CD4-positive, CD25-positive, alpha-beta regulatory T cell (primary cell): Measurements from ENCODE around the gene TTC7B. TPM values are rescaled to one million over a fixed set of nuclear protein-coding genes. Genes with fewer than 3 reads are reported as not detected.

ENCODE experiments used
- ATAC-seq, 2 donors: fragments of 150-1000 bp; cut with Tn5 transposase; one replicate each; pipeline ENCODE4 v1.10.0; 2021; ENCODE audit warnings: low read depth in 2 of 2, moderate number of reproducible peaks in 2 of 2, moderate library complexity in 1 of 2
- DNase-seq, 3 donors: peaks; one replicate each; pipeline versions ENCODE4 v3.0.0 to v3.0.0-alpha.2; 2012 to 2022; ENCODE audit warnings: mixed read lengths in 1 of 3
- H3K27ac ChIP-seq: one replicate; pipeline ENCODE4 v1.7.0; 2013; ENCODE audit warnings: mild to moderate bottlenecking, low read length; ENCODE audit not compliant: insufficient read depth, poor library complexity, severe bottlenecking
- H3K27me3 ChIP-seq: one replicate; pipeline ENCODE4 v1.7.0; 2013; ENCODE audit warnings: low read length; ENCODE audit not compliant: control insufficient read depth, insufficient read depth
- H3K36me3 ChIP-seq: one replicate; pipeline ENCODE4 v1.7.0; 2013; ENCODE audit warnings: mild to moderate bottlenecking, low read length, moderate library complexity; ENCODE audit not compliant: control insufficient read depth, insufficient read depth
- H3K4me1 ChIP-seq: 2 replicates; pipeline ENCODE4 v1.7.0; 2013; ENCODE audit warnings: mild to moderate bottlenecking, low read length; ENCODE audit not compliant: insufficient read depth, control insufficient read depth, poor library complexity, severe bottlenecking
- H3K4me3 ChIP-seq: one replicate; pipeline ENCODE4 v1.7.0; 2013; ENCODE audit warnings: low read depth, mild to moderate bottlenecking, low read length, moderate library complexity
- H3K9me3 ChIP-seq, 2 experiments: 1 replicate in 1 of 2; 2 replicates in 1 of 2; pipeline ENCODE4 v1.7.0; 2013; ENCODE audit warnings: low read length in 2 of 2, mild to moderate bottlenecking in 1 of 2, moderate library complexity in 1 of 2; ENCODE audit not compliant: control insufficient read depth in 2 of 2
- H3K27ac Mint-ChIP-seq, 3 donors: one replicate each; pipeline ENCODE4 v1.8.0; 2020 to 2022; ENCODE audit warnings: mild to moderate bottlenecking in 3 of 3, mixed read lengths in 3 of 3, moderate library complexity in 2 of 3
- H3K27me3 Mint-ChIP-seq: one replicate; pipeline ENCODE4 v1.8.0; 2022; ENCODE audit warnings: mild to moderate bottlenecking, mixed read lengths
- H3K36me3 Mint-ChIP-seq: one replicate; pipeline ENCODE4 v1.8.0; 2020; ENCODE audit warnings: mixed read lengths
- H3K4me1 Mint-ChIP-seq, 4 donors: one replicate each; pipeline ENCODE4 v1.8.0; 2020 to 2022; ENCODE audit warnings: mixed read lengths in 4 of 4, mild to moderate bottlenecking in 1 of 4
- H3K4me3 Mint-ChIP-seq, 4 donors: one replicate each; pipeline ENCODE4 v1.8.0; 2020 to 2022; ENCODE audit warnings: mild to moderate bottlenecking in 4 of 4, mixed read lengths in 4 of 4, moderate library complexity in 3 of 4
- H3K9me3 Mint-ChIP-seq, 7 donors: one replicate each; pipeline ENCODE4 v1.8.0; 2020 to 2022; ENCODE audit warnings: mixed read lengths in 7 of 7, mild to moderate bottlenecking in 3 of 7, moderate library complexity in 2 of 7
- polyA plus RNA-seq, 4 donors: library from polyadenylated mRNA; unstranded; fragments of 300-500 nt; fragmentation: Illumina TruSeq; gene quantifications; one replicate each; pipeline ENCODE4 v1.2.3, GENCODE V29; 2021
- total RNA-seq: library from RNA; stranded (reverse); gene quantifications from one replicate; pipeline ENCODE4 v1.2.3, GENCODE V29; 2022

TTC7B gene
- total and polyA plus RNA-seq, 5 donors from 2014 or later: 0.88 to 7.8 (median 1.0) TPM

DNA sequence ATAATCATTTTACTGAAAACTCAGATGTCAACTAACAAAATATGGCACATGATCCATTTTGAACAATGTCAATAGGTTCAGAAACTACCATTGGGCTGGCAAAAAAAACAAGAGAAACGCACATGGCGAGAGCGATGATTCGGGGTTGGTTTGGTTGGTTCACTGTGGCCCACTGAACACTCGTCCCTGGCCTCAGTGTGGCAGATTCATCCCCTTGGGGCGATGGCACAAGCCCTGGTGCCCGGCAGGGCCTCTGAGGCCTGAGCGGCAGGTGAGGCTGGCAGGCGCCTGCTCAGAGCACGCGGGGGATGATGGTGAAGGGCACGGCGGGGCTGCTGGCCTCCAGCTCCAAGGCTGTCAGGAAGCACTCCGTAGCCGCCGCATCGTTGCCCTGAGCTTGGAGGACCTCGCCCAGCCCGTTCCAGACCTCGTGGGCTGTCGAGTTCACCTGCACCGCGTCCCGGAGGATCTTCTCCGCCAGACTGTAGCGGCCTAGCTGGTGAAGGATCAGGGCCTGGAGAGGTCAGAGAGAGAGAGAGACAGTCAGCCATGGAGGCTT lies 275.1 kb downstream of the TTC7B start:
- Mint-ChIP-seq H3K4me3 (no peak overlapping the region), H3K36me3 (no peaks in the 10 kb centered on the region), H3K9me3 (no peaks in the 10 kb centered on the region), H3K4me1 (no peaks in the 10 kb centered on the region), H3K27ac (no peak overlapping the region), H3K27me3 (no peaks in the 10 kb centered on the region)
- ATAC-seq (no peak), DNase-seq (no peak)
- no peaks in the 10 kb centered on the region for H3K9me3 ChIP-seq
- H3K27me3 ChIP-seq: no peaks in the 10 kb centered on the region
- H3K27ac ChIP-seq: no peak overlapping the region
- no peaks in the 10 kb centered on the region for H3K4me1 ChIP-seq
- H3K36me3 ChIP-seq: no peaks in the 10 kb centered on the region
- no peak overlapping the region for H3K4me3 ChIP-seq

DNA sequence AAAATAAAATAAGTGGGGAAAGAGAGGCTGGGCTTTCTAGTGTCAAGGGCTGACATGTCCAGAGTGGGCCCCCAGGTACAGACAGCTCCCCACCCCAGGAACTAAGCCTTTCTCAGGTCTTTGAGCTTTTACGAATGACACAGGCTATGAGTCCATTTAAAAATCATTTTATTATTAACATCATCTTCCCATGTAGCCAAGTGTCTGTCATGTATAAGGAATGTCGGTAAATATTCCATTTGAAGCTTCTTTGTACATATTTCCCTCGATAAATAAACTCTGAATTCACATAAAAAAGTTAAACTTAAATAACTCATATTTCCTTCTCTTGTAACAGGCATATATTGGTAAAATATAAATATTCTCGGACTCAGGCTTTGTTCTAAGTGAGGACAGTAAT lies 275.8 kb downstream of the TTC7B start:
- Mint-ChIP-seq H3K27me3 (no peaks in the 10 kb centered on the region), H3K9me3 (no peaks in the 10 kb centered on the region), H3K27ac (no peak overlapping the region), H3K36me3 (no peaks in the 10 kb centered on the region), H3K4me3 (no peak overlapping the region), H3K4me1 (no peaks in the 10 kb centered on the region)
- Histone ChIP-seq H3K4me3 (no peak overlapping the region), H3K36me3 (no peaks in the 10 kb centered on the region), H3K9me3 (no peaks in the 10 kb centered on the region), H3K27ac (no peak overlapping the region), H3K27me3 (no peaks in the 10 kb centered on the region), H3K4me1 (no peaks in the 10 kb centered on the region)
- DNase-seq: no peak
- ATAC-seq: no peak

DNA sequence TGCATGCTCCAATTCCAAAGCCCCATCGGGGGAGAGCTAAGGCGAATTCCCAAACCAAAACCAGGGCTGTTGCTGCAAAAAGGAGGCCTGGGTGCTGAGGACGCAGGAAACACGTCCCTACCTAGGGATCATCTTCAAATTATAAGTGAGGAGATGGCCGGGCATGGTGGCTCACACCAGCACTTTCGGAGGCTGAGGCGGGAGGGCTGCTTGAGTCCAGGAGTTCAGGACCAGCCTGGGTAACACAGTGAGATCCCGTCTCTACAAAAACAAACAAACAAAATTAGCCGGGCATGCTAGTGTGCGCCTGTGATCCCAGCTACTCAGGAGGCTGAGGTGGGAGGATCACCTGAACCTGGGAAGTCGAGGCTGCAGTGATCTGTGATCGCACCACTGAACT lies 276.2 kb downstream of the TTC7B start:
- Mint-ChIP-seq H3K27me3 (no peaks in the 10 kb centered on the region), H3K4me3 (no peak overlapping the region), H3K9me3 (no peaks in the 10 kb centered on the region), H3K27ac (no peak overlapping the region), H3K4me1 (no peaks in the 10 kb centered on the region), H3K36me3 (no peaks in the 10 kb centered on the region)
- Histone ChIP-seq H3K9me3 (no peaks in the 10 kb centered on the region), H3K4me3 (no peak overlapping the region), H3K27me3 (no peaks in the 10 kb centered on the region), H3K4me1 (no peaks in the 10 kb centered on the region), H3K27ac (no peak overlapping the region), H3K36me3 (no peaks in the 10 kb centered on the region)
- ATAC-seq (no peak), DNase-seq (no peak)

DNA sequence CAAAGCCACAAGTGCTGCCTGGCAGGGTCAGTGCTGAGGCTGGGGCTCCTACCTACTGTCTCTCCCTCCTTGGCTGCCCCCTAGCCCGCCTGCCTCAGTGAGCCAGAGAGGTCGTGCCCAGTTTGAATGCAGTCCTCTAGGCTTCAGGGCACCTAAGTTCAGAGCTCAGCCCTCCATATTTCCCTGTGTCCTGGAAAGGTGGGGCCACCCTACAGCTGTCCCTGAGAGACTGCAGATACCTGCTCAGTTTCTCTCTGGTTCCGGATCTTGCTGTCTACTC lies 276.8 kb downstream of the TTC7B start:
- Histone ChIP-seq H3K9me3 (no peaks in the 10 kb centered on the region), H3K4me3 (no peak overlapping the region), H3K27me3 (no peaks in the 10 kb centered on the region), H3K36me3 (no peaks in the 10 kb centered on the region), H3K27ac (no peak overlapping the region), H3K4me1 (no peaks in the 10 kb centered on the region)
- no peaks in the 10 kb centered on the region for H3K36me3 Mint-ChIP-seq
- ATAC-seq (no peak), DNase-seq (no peak)
- no peak overlapping the region for H3K27ac Mint-ChIP-seq
- H3K4me1 Mint-ChIP-seq: no peaks in the 10 kb centered on the region
- H3K27me3 Mint-ChIP-seq: no peaks in the 10 kb centered on the region
- no peaks in the 10 kb centered on the region for H3K9me3 Mint-ChIP-seq
- H3K4me3 Mint-ChIP-seq: no peak overlapping the region

DNA sequence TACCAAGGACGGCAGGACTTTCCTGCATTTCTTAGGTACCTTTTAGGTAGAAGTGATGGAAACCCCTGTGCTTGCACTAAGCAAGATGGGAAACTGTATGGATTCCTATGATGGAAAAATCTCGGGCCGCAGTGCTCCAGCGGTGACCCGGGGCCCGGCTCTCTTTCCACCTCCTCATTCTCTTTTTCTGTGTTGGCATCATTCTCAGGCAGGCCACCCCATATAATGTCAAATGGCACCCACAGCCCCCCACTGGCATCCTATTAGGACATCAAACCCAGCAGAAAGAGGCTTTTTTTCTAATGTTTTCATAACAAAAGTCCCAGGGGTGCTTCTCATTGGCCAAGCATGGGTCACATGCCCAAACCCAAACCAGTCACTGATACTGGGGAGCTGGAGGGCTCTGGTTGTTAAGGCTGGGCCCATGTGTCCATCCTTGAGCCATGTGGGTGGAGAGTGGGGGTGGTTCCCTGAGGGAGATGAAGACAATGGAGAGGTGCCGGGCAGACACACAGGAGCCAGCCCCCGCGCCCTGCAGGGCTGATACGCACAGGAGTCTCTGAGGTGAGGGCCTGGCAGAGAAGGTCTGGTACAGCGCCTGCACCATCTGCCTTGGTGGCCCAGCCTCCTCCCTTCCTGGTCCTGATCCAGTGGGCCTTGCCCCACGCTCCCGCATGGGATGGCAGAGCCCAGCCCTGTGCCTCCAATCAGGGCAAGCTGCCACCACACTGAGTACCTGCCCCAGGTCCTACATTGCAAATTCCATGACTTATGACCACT lies 277.3 kb downstream of the TTC7B start:
- no peak for ATAC-seq
- Mint-ChIP-seq H3K27ac (no peak overlapping the region), H3K4me1 (no peaks in the 10 kb centered on the region), H3K36me3 (no peaks in the 10 kb centered on the region), H3K9me3 (no peaks in the 10 kb centered on the region), H3K27me3 (no peaks in the 10 kb centered on the region), H3K4me3 (no peak overlapping the region)
- Histone ChIP-seq H3K27me3 (no peaks in the 10 kb centered on the region), H3K9me3 (no peaks in the 10 kb centered on the region), H3K36me3 (no peaks in the 10 kb centered on the region), H3K4me1 (no peaks in the 10 kb centered on the region), H3K27ac (no peak overlapping the region), H3K4me3 (no peak overlapping the region)
- no peak for DNase-seq

DNA sequence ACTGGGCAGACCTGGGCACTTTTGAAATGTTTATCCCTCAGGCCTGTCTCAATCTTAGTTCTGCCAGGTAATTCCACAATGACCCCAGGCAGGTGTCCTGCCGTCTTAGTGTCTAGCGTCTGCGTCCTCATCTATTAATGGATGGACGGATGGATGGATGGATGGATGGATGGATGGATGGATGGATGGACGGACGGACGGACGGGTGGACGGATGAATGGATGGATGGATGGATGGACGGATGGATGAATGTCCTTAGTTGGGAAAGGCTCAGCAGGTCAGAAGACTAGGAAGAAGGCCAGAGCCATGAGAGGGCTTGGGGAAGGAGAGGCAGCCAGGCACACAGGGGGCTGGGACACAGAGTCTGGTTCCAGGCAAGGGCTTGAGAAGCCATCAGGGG lies 278.1 kb downstream of the TTC7B start:
- Histone ChIP-seq H3K36me3 (no peaks in the 10 kb centered on the region), H3K27me3 (no peaks in the 10 kb centered on the region), H3K4me3 (no peak overlapping the region), H3K4me1 (no peaks in the 10 kb centered on the region), H3K27ac (no peak overlapping the region), H3K9me3 (no peaks in the 10 kb centered on the region)
- Mint-ChIP-seq H3K4me3 (no peak overlapping the region), H3K9me3 (no peaks in the 10 kb centered on the region), H3K36me3 (no peaks in the 10 kb centered on the region), H3K4me1 (no peaks in the 10 kb centered on the region), H3K27ac (no peak overlapping the region), H3K27me3 (no peaks in the 10 kb centered on the region)
- ATAC-seq (no peak), DNase-seq (no peak)

DNA sequence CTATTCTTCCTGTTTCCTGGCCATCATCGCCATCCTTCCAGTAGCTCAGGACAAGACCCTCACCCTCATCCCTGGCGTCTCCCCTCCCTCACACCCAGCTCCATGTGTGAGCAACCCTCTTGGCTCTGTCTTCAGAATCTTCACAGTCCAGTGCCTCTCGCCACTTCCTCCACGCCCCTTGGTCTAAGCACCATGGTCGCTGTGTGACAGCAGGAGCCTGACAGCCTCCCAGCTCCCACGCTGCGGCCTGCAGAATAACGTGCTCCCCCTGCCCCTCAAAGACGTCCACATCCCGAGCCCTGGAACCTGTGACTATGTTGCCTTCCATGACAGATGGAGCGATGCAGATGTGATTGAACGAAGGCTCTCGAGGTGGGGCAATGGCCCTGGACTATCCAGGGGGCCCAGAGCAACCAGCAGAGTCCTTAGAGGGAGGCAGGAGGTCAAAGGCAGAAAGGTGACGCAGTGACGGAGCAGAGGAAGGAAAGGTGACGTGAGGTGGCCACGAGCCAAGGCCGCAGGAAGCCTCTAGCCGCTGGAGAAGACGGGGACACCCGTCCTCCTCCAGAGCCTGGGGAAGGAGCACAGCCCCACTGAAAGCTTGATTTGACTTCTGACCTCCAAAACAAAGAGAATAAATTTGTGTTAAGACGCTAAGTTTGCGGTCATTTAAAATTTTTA lies 279.6 kb downstream of the TTC7B start:
- H3K27ac ChIP-seq: no peak overlapping the region
- no peaks in the 10 kb centered on the region for H3K36me3 Mint-ChIP-seq

DNA sequence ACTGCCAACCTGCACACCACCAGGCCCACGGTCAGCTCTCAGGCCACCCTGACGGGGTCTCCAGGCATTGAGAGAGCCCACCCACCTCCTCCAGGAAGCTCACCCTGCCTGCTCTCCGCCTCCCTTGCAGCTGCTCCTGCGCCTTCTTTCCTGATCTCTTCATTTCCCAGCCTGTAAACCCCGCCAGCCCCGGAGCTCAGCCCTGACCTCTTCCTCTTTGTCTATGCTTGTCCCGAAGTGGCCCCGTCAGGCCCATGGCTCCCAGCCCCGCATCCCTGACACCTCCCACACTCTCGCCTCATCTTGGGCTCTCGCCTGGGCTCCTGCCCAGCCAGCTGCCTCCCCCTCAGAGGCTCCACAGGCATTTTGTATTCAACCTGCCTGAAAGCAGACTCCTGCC lies 280.1 kb downstream of the TTC7B start:
- H3K4me1 Mint-ChIP-seq: no peaks in the 10 kb centered on the region

More for the DNA sequence above, 279.6 kb downstream of the TTC7B start:
- no peak for DNase-seq
- H3K27me3 ChIP-seq: no peaks in the 10 kb centered on the region
- no peaks in the 10 kb centered on the region for H3K36me3 ChIP-seq
- H3K4me1 ChIP-seq: no peaks in the 10 kb centered on the region
- peak overlapping the region in 1 of 3 donors; percentile 85 for H3K27ac Mint-ChIP-seq
- no peak overlapping the region for H3K4me3 Mint-ChIP-seq
- ATAC-seq: no peak
- H3K9me3 ChIP-seq: no peaks in the 10 kb centered on the region
- H3K9me3 Mint-ChIP-seq: no peaks in the 10 kb centered on the region
- no peaks in the 10 kb centered on the region for H3K4me1 Mint-ChIP-seq
- no peak overlapping the region for H3K4me3 ChIP-seq
- H3K27me3 Mint-ChIP-seq: no peaks in the 10 kb centered on the region

More for the DNA sequence above, 280.1 kb downstream of the TTC7B start:
- H3K36me3 ChIP-seq: no peaks in the 10 kb centered on the region
- H3K4me1 ChIP-seq: no peaks in the 10 kb centered on the region
- Mint-ChIP-seq H3K27me3 (no peaks in the 10 kb centered on the region), H3K27ac (peak overlapping the region in 1 of 3 donors; percentile 85), H3K36me3 (no peaks in the 10 kb centered on the region), H3K4me3 (no peak overlapping the region), H3K9me3 (no peaks in the 10 kb centered on the region)
- H3K9me3 ChIP-seq: no peaks in the 10 kb centered on the region
- ATAC-seq (no peak), DNase-seq (no peak)
- no peaks in the 10 kb centered on the region for H3K27me3 ChIP-seq
- H3K4me3 ChIP-seq: no peak overlapping the region
- no peak overlapping the region for H3K27ac ChIP-seq
